ENCODE data around the gene SLC4A1. TPM values are rescaled to one million over a fixed set of nuclear protein-coding genes. Genes with fewer than 3 reads are reported as not detected.

The SLC4A1 gene
- total RNA-seq, 1 experiment from 2014 or later = 0.04 TPM

DNA sequence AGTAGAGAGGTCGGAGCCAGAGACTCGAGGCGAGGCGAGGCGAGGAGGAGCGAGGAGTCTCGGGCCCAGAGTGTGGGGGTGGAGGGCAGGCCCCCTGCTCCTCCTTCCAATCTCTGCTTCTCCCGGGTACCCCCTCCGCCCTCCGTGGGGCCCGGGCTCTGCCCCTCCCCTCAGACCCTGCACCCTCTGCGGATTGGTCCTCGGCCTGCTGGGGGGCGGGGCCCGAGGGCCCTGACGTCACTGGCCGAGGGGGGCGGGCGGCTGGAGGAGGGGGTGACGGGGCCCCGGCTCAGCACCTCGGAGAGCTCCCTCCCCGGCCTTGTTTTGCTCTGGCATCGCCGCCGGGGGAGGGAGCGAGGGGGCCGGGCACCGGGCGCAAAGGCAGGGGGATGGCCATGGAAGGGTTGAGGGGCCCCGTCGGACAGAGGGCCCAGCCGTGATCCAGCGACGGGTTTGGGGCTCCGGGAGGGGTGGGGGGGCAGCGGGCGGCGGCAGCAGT, 40.4 kb upstream of the SLC4A1 start, which contains the start of gene RUNDC3A:
RUNDC3A (plus strand) TSS at position 282 of the 499 bp plus-strand sequence. CDS start 232 bp downstream, outside the sequence.
- Histone ChIP-seq H3K27me3 (0 out of 2 replicates have a peak, but pooled peaks cover 6% of the 10 kb centered on the region), H3K4me3 (peak within 1 kb of the TSS; percentile 49), H3K36me3 (no peaks in the 10 kb centered on the region), H3K9me3 (replicated peaks) (no peaks in the 10 kb centered on the region), H3K4me1 (peaks cover 4% of the 10 kb centered on the region; the same call in 1 of the 2 replicates), H3K27ac (no peak within 1 kb of the TSS)
- DNase-seq = peak; percentile 93 to 94

GRCh38 chr17:44307387-44308186, 39.7 kb upstream of the SLC4A1 start:
- Histone ChIP-seq H3K4me1 (peaks cover 4% of the 10 kb centered on the region; the same call in 1 of the 2 replicates), H3K9me3 (replicated peaks) (no peaks in the 10 kb centered on the region), H3K4me3 (peak overlapping the region; percentile 49), H3K27ac (no peak overlapping the region), H3K27me3 (peaks cover 10% of the 10 kb centered on the region; the same call in 1 of the 2 replicates), H3K36me3 (no peaks in the 10 kb centered on the region)
- peak; percentile 61 to 70 for DNase-seq

DNA sequence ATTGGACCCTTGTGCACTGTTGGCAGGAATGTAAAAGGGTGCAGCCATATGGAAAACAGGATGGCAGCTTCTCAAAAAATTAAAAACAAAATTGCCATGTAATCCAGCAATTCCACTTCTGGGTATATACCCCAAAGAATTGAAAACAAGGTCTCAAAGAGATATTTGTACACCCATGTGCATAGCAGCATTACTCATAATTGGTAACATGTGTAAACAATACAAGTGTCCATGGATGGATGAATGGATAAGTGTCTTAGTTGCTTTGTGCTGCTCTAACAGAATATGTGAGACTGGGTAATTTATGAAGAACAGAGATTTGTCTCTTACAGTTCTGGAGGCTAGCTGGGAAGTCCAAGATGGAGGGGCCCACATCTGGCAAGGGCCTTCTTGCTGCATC, 36.7 kb upstream of the SLC4A1 start:
- Histone ChIP-seq H3K9me3 (replicated peaks) (no peaks in the 10 kb centered on the region), H3K36me3 (no peaks in the 10 kb centered on the region), H3K4me3 (no peak overlapping the region), H3K27ac (no peak overlapping the region), H3K27me3 (peaks cover 10% of the 10 kb centered on the region; the same call in 1 of the 2 replicates), H3K4me1 (peaks cover 4% of the 10 kb centered on the region; the same call in 1 of the 2 replicates)
- no peak for DNase-seq

GRCh38 chr17:44297975-44298374, 30.0 kb upstream of the SLC4A1 start:
- no peak overlapping the region for H3K27ac ChIP-seq
- H3K4me1 ChIP-seq = no peaks in the 10 kb centered on the region
- no peak overlapping the region for H3K4me3 ChIP-seq
- H3K27me3 ChIP-seq = peaks cover 3% of the 10 kb centered on the region; the same call in 1 of the 2 replicates
- DNase-seq = no peak
- no peaks in the 10 kb centered on the region for H3K9me3 ChIP-seq (replicated peaks)
- no peaks in the 10 kb centered on the region for H3K36me3 ChIP-seq

- Histone ChIP-seq H3K27ac (no peak overlapping the region), H3K4me3 (no peak overlapping the region), H3K9me3 (replicated peaks) (no peaks in the 10 kb centered on the region), H3K36me3 (no peaks in the 10 kb centered on the region), H3K27me3 (no peaks in the 10 kb centered on the region; the same call in 1 of the 2 replicates), H3K4me1 (no peaks in the 10 kb centered on the region)
- DNase-seq = peak in 1 of 2 experiments; percentile 26
Measured at GRCh38 chr17:44293509-44294226, 25.7 kb upstream of the SLC4A1 start.

DNA sequence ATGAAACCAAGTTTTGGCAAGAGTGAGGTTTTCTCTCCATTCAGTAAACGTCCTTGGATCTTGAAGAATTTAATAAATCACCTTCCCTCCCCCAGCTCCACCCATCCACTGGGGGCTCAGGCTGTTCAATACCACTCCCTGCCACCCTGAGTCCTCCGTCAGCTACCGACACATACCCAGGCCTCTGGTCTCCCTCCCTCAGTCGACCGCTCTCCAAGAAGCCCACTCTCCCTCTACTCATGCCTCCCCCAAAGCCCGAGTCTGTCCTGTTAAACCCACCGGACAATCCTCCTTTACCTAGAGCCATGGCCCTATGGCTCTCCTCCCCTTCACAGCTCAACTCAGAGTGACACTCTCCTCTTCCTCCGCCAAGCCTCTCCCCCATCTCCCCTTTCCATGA, 19.7 kb upstream of the SLC4A1 start:
- H3K36me3 ChIP-seq = no peaks in the 10 kb centered on the region
- no peak overlapping the region for H3K4me3 ChIP-seq
- no peaks in the 10 kb centered on the region for H3K4me1 ChIP-seq
- no peaks in the 10 kb centered on the region for H3K27me3 ChIP-seq
- no peak for DNase-seq
- H3K27ac ChIP-seq = no peak overlapping the region
- no peaks in the 10 kb centered on the region for H3K9me3 ChIP-seq (replicated peaks)

- Histone ChIP-seq H3K9me3 (replicated peaks) (no peaks in the 10 kb centered on the region), H3K27ac (no peak overlapping the region), H3K36me3 (no peaks in the 10 kb centered on the region), H3K4me1 (peaks cover 15% of the 10 kb centered on the region), H3K27me3 (no peaks in the 10 kb centered on the region), H3K4me3 (no peak overlapping the region)
- DNase-seq = no peak
Measured at GRCh38 chr17:44284024-44284400, 16.1 kb upstream of the SLC4A1 start.

DNA sequence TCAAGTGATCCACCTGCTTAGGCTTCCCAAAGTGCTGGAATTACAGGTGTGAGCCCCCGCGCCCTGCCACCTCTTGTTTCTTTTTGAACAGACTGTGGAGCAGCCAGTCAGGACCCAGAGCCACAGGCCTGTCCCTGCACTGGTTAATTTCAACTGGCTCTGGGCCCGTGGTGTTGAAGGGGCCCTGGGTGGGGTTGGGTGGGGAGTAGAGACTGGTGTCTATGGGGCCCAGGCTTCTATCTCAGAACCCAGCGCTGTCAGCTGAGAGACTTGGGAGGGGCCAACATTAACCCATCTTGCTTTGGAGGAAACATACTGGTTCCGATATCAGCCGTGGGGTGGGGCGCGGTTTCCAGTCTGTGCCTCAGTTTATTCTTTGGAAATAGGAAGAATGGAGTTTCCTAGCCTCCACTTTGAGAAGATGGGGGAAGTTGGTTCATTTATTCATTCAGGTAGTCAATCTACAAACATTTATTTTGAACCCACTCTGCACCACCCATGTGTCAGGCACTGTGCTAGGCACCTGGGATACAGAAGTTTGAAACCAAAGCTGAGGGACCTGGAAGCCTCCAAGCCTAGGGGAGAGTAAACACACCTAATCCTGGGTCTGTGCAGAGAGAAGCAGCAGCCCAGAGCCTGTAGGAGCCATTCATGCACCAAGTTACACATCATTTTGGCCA, 15.5 kb upstream of the SLC4A1 start:
- DNase-seq = no peak
- Histone ChIP-seq H3K4me1 (peaks cover 19% of the 10 kb centered on the region), H3K9me3 (replicated peaks) (no peaks in the 10 kb centered on the region), H3K4me3 (no peak overlapping the region), H3K36me3 (no peaks in the 10 kb centered on the region), H3K27ac (no peak overlapping the region), H3K27me3 (no peaks in the 10 kb centered on the region)

DNA sequence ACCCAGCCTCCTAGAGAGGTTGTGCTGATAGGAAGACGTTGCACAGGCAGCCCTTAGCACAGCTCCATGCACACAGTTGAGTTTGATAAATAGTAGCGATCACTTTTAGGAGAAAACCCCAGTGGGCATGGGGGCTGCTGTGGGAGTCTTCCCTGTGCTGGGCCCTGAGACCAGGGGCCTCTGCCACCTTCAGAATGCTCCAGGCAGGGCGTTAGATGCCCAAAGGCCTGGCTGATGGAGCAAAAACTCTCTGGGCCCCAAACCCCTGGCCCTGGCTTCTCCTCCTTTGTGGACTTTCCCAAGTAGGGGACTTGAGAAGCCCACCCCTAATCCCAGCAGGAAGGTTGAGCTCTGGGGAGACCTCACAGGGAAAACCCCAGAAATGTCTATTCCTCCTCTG, 14.3 kb upstream of the SLC4A1 start:
- peaks cover 19% of the 10 kb centered on the region for H3K4me1 ChIP-seq
- no peak for DNase-seq

DNA sequence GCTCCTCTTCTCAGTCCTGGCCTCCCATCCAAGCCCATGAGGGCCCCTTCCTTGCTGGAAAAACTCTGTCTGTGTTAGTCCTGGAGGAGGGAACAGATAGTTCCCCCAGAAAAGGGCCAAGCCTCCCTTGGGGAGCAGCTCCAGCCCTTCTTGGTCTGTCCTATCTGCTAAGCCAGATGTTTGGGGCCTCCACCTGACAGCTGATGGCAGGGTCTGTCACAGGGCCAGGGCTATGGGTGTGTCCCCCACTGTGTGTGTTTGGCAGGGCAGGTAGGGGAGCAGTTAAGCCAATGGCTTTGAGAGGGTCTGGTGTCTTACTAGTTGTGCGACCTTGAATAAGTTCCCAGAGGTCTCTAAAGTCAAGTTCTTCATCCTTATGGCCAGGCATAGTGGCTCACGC, 13.6 kb upstream of the SLC4A1 start:
- peaks cover 19% of the 10 kb centered on the region for H3K4me1 ChIP-seq
- H3K9me3 ChIP-seq (replicated peaks) = no peaks in the 10 kb centered on the region
- no peaks in the 10 kb centered on the region for H3K36me3 ChIP-seq
- DNase-seq = no peak
- no peaks in the 10 kb centered on the region for H3K27me3 ChIP-seq
- H3K4me3 ChIP-seq = no peak overlapping the region
- no peak overlapping the region for H3K27ac ChIP-seq

More for the DNA sequence above, 14.3 kb upstream of the SLC4A1 start:
- no peak overlapping the region for H3K4me3 ChIP-seq
- no peak overlapping the region for H3K27ac ChIP-seq
- H3K36me3 ChIP-seq = no peaks in the 10 kb centered on the region
- H3K27me3 ChIP-seq = no peaks in the 10 kb centered on the region
- H3K9me3 ChIP-seq (replicated peaks) = no peaks in the 10 kb centered on the region

DNA sequence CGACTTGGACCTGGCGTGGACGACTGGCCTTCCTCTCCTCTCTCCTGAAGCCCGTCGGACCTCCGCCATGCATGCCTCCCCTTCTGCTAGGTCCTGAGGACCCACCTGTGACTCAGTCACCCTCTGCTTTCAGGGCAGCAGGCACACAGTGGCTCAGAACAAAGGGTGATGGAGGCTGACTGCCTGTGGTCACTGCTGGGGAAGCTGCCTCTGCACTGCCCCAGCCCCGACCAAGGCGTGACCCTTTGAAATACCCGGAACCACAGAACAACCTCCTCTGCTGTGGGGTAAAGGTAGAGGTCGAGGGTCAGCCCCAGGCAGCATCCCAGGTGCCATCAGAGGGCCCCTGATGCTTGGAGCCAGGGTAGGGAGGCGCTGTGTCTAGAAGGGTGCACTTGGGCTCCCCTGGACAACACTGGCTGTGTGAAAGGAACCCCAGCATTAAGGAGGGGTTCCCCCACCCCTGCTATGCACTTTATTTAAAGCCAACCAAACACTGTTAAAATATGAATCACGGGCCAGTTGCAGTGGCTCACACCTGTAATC, 12.5 kb upstream of the SLC4A1 start:
- Histone ChIP-seq H3K9me3 (replicated peaks) (no peaks in the 10 kb centered on the region), H3K4me3 (no peak overlapping the region), H3K27ac (0 out of 2 replicates have a peak overlapping the region, but pooled peaks have one; percentile 24), H3K27me3 (no peaks in the 10 kb centered on the region), H3K4me1 (peaks cover 19% of the 10 kb centered on the region), H3K36me3 (no peaks in the 10 kb centered on the region)
- DNase-seq = no peak

GRCh38 chr17:44279666-44280391, 11.9 kb upstream of the SLC4A1 start:
- H3K9me3 ChIP-seq (replicated peaks) = no peaks in the 10 kb centered on the region
- peaks cover 19% of the 10 kb centered on the region for H3K4me1 ChIP-seq
- no peaks in the 10 kb centered on the region for H3K27me3 ChIP-seq
- H3K4me3 ChIP-seq = no peak overlapping the region
- 0 out of 2 replicates have a peak overlapping the region, but pooled peaks have one; percentile 24 for H3K27ac ChIP-seq
- no peaks in the 10 kb centered on the region for H3K36me3 ChIP-seq
- peak; percentile 78 to 81 for DNase-seq

DNA sequence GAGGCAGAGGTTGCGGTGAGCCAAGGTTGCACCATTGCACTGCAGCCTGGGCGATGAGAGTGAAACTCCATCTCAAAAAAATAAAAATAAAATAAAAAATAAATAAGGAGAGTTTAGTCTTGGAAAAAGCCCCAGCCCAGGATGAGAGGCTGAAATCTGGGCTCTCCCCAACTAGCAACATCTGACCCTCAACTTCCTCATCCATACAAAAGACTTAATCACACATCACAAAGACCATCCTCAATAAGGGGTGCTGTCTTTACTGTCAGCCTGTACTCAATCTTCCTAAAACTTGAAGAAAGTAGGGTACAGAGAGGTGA, 11.4 kb upstream of the SLC4A1 start:
- Histone ChIP-seq H3K27me3 (no peaks in the 10 kb centered on the region), H3K9me3 (replicated peaks) (no peaks in the 10 kb centered on the region), H3K4me1 (peaks cover 19% of the 10 kb centered on the region), H3K27ac (no peak overlapping the region), H3K36me3 (no peaks in the 10 kb centered on the region), H3K4me3 (no peak overlapping the region)
- DNase-seq = no peak

- Histone ChIP-seq H3K27me3 (no peaks in the 10 kb centered on the region), H3K9me3 (replicated peaks) (no peaks in the 10 kb centered on the region), H3K4me3 (no peak overlapping the region), H3K27ac (no peak overlapping the region), H3K36me3 (no peaks in the 10 kb centered on the region), H3K4me1 (peaks cover 19% of the 10 kb centered on the region)
- no peak for DNase-seq
Measured at GRCh38 chr17:44277976-44278375, 10.0 kb upstream of the SLC4A1 start.
